Measurements from ENCODE around the gene CD274.
"Not testable (repeated sequence)": the region's sequence is repeated elsewhere in the genome, so short reads cannot be mapped to it uniquely, and the experiment has no call there.

- TF ChIP-seq POLR2A (IDR thresholded peaks at IDR 0.05; ENCODE audit: low read length); GATA1 (IDR thresholded peaks at IDR 0.05; ENCODE audit: low read depth, low read length): not testable (repeated sequence)
Observed at GRCh38 chr9:5433328-5433727, 17.0 kb upstream of the CD274 start.
